ENCODE results near the gene MYL3. TPM values are rescaled to one million over a fixed set of nuclear protein-coding genes. Genes with fewer than 3 reads are reported as not detected.

Gene MYL3
- polyA plus RNA-seq, 1 experiment = not detected

DNA sequence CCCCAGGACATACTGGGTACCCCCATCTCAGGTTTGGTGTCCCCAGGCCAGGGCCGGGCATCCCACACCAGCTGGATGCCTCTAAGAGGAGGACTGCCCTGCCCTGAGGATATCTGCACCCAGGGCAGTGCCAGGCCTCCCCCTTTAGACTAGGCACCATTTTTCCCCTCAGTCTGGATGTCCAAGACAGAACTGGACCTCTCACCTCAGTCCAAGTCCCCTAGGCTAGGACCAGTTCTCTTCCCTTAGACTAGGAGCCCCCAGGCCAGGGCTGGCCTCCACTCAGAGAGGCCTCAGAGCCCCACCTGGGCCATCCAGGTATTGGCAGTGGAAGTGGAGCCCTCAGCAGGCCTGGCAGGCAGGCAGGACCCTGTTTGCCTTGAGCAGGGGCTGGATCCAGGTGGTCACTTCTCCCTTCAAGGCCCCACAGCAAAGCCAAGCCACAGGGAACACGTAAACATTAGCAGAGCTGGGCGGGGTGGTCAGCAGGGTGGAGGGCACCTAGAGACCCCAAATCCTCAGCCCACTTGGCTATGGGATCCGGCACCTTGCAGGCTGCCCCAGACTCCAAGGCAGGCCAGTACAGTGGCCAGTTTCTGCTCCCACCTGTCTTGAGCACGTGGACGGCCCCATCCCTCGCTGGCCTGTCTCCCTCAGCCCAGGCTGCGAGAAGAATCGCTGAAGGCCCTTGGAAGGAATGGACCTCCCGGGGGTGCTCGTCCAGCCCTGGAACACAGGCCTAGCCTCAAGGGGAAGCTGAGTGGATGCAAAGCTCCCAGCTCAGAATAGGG, 42.6 kb upstream of the MYL3 start:
- no peak for DNase-seq (ENCODE audit: low read depth, low spot score)
- POLR2A ChIA-PET = no interaction called here

DNA sequence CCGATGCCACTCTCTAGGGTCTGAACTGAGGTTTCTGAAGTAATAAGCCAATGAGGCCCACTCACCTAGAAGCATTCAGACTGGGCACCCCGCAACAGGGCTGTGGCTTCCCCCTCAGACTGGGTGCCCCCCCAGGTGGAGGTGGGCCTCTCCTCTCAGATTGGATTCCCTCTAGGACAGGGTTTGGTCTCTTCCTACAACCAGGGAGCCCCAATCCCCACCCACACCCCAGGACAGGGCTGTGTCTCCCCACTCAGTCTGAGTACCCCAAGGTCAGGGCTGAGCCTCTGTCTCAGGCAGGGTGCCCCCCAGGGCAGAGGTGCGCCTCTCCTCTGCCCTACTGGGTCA, 41.9 kb upstream of the MYL3 start:
- DNase-seq (ENCODE audit: low read depth, low spot score) = no peak
- POLR2A ChIA-PET = no interaction called here
- TF ChIP-seq, protein P1, sequence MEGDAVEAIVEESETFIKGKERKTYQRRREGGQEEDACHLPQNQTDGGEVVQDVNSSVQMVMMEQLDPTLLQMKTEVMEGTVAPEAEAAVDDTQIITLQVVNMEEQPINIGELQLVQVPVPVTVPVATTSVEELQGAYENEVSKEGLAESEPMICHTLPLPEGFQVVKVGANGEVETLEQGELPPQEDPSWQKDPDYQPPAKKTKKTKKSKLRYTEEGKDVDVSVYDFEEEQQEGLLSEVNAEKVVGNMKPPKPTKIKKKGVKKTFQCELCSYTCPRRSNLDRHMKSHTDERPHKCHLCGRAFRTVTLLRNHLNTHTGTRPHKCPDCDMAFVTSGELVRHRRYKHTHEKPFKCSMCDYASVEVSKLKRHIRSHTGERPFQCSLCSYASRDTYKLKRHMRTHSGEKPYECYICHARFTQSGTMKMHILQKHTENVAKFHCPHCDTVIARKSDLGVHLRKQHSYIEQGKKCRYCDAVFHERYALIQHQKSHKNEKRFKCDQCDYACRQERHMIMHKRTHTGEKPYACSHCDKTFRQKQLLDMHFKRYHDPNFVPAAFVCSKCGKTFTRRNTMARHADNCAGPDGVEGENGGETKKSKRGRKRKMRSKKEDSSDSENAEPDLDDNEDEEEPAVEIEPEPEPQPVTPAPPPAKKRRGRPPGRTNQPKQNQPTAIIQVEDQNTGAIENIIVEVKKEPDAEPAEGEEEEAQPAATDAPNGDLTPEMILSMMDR (IDR thresholded peaks at IDR 0.05; ENCODE audit: low read depth, low read length) = no peak
- Histone ChIP-seq H3K27me3 (ENCODE audit: control insufficient read depth, insufficient read depth, low read length) (no peaks in the 10 kb centered on the region), H3K27ac (ENCODE audit: low read depth, low read length) (no peak overlapping the region), H3K4me3 (ENCODE audit: low read depth, low read length) (no peak overlapping the region), H3K9me3 (ENCODE audit: control insufficient read depth, insufficient read depth, low read length) (no peaks in the 10 kb centered on the region)
- CTCF ChIA-PET = no interaction called here

More for the DNA sequence above, 42.6 kb upstream of the MYL3 start:
- Histone ChIP-seq H3K27ac (ENCODE audit: low read depth, low read length) (no peak overlapping the region), H3K9me3 (ENCODE audit: control insufficient read depth, insufficient read depth, low read length) (no peaks in the 10 kb centered on the region), H3K4me3 (ENCODE audit: low read depth, low read length) (no peak overlapping the region), H3K27me3 (ENCODE audit: control insufficient read depth, insufficient read depth, low read length) (no peaks in the 10 kb centered on the region)
- TF ChIP-seq, protein P1 (IDR thresholded peaks at IDR 0.05; ENCODE audit: low read depth, low read length) = no peak
- CTCF ChIA-PET = no interaction called here

DNA sequence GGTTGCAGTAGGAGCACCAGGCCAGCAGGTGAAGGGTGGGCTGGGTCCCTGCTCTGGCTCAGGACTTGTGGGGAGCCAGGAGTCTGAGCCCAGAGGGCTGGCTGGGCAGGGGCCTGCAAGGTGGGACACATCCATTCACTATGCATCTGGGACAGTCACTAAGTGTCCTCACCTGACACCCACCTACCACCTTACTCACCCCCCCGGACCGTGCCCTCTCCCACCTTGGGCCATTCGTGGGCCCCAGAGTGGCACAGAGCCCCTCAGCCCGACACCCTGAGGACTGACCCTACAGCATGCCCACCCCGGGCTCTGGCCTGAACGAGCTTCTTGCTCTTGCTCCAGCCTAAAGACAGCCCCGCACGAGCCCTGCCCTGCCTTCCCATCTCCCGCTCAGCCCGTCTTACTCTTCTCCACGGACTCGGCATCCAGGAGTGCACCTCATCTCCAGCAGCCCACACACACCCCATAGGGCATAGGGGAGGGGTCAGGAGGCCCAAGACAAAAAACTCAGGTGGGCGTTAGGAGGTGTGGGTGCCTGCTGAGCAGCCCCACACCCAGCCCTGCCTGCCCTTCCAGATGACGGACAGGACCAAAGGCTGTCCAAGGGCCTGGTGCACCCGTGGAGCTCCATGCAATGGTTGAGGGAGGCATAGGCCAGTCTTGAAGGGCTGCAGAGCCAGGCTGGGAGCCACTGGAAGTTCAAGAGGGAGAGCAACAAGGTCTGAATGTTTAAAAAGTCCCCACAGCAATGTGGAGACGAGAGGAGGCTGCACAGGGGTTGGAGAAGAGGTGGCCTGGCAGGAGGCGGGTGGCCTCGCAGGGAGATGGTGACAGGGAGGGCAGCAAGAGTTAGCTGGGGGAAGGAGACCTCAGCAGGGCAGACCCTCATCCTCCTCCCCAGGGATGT, 41.3 kb upstream of the MYL3 start:
- no peak overlapping the region for H3K27ac ChIP-seq (ENCODE audit: low read depth, low read length)
- no peaks in the 10 kb centered on the region for H3K9me3 ChIP-seq (ENCODE audit: control insufficient read depth, insufficient read depth, low read length)
- no peak overlapping the region for H3K4me3 ChIP-seq (ENCODE audit: low read depth, low read length)
- CTCF ChIA-PET = interaction anchor here (0.7 to 1.2 kb wide), 2 partner anchors 9 to 416 kb away, joined by 3 read pairs; no protein-coding TSS in a partner anchor
- DNase-seq (ENCODE audit: low read depth, low spot score) = no peak
- TF ChIP-seq, protein P1 (IDR thresholded peaks at IDR 0.05; ENCODE audit: low read depth, low read length) = no peak
- POLR2A ChIA-PET = no interaction called here
- H3K27me3 ChIP-seq (ENCODE audit: control insufficient read depth, insufficient read depth, low read length) = no peaks in the 10 kb centered on the region

DNA sequence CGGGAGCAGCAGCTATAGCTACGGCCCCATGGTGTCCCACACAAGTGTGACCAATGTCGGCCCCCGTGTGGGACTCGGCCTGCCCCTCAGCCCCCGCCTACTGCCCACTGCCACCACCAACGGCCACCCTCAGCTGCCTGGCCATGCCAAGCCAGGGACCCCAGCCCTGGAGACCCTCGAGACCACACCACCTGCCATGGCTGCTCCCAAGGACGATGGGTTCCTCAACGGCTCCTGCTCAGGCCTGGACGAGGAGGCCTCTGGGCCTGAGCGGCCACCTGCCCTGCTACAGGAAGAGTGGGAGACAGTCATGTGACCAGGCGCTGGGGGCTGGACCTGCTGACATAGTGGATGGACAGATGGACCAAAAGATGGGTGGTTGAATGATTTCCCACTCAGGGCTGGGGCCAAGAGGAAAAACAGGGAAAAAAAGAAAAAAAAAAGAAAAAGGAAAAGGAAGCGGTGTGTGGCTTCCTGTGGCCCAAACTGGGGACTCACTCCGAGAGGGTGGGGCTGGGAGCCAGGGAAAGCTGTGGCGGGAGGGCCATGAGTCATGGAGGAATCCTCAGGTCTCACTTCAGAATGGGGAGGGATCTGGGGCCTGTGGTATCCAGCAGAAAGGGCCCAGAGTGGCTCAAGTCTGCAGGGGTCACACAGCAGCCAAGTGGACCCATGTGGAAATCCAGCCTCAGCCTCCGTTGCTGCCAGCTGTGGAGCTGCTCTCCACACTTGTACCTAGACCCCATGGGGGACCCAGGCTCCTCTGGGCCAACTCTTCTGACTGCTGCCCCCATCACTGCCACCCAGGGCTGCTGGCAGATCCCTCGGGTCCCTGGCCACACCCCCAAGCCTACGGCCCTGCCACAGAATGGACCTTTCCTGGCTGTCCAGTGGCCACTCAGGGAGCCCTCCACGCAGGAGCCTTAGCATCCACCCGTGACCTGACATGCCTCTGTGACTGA, 40.4 kb upstream of the MYL3 start:
- TF ChIP-seq, protein P1 (IDR thresholded peaks at IDR 0.05; ENCODE audit: low read depth, low read length) = no peak
- POLR2A ChIA-PET = no interaction called here
- H3K27me3 ChIP-seq (ENCODE audit: control insufficient read depth, insufficient read depth, low read length) = no peaks in the 10 kb centered on the region
- H3K9me3 ChIP-seq (ENCODE audit: control insufficient read depth, insufficient read depth, low read length) = no peaks in the 10 kb centered on the region; the same call in 1 of the 2 replicates
- no peak overlapping the region for H3K27ac ChIP-seq (ENCODE audit: low read depth, low read length)
- no peak for DNase-seq (ENCODE audit: low read depth, low spot score)
- CTCF ChIA-PET = interaction anchor here (0.7 to 1.2 kb wide), 2 partner anchors 8 to 415 kb away, joined by 3 read pairs; no protein-coding TSS in a partner anchor
- H3K4me3 ChIP-seq (ENCODE audit: low read depth, low read length) = no peak overlapping the region

All from AG04450 (cell line).